H9 (cell line): ENCODE results near the gene MGAT4B. TPM values are rescaled to one million over a fixed set of nuclear protein-coding genes. Genes with fewer than 3 reads are reported as not detected.

Experiments
- DNase-seq: peaks from one replicate; pipeline ENCODE4 v3.0.0-alpha.2; 2017
- H2AFZ ChIP-seq: one replicate; pipeline ENCODE4 v1.6.1; 2013; ENCODE audit warnings: mild to moderate bottlenecking, low read length, control low read depth, moderate library complexity
- H2AK5ac ChIP-seq: 2 replicates; pipeline ENCODE4 v1.6.1; 2013; ENCODE audit warnings: low read length, control low read depth, mixed read lengths; ENCODE audit not compliant: insufficient read length
- H2BK120ac ChIP-seq: one replicate; pipeline ENCODE4 v1.6.1; 2013; ENCODE audit warnings: low read depth, mild to moderate bottlenecking, low read length, control low read depth, inconsistent platforms; ENCODE audit not compliant: poor library complexity, severe bottlenecking
- H2BK12ac ChIP-seq: 2 replicates; pipeline ENCODE4 v1.6.1; 2013; ENCODE audit warnings: low read length, control low read depth, mixed read lengths, low read depth; ENCODE audit not compliant: insufficient read length
- H2BK15ac ChIP-seq: 2 replicates; pipeline ENCODE4 v1.6.1; 2013; ENCODE audit warnings: low read depth, low read length, control low read depth
- H2BK20ac ChIP-seq: one replicate; pipeline ENCODE4 v1.6.1; 2013; ENCODE audit warnings: low read depth, mild to moderate bottlenecking, low read length, control low read depth, inconsistent platforms; ENCODE audit not compliant: poor library complexity, severe bottlenecking
- H2BK5ac ChIP-seq: 2 replicates; pipeline ENCODE4 v1.6.1; 2013; ENCODE audit warnings: low read length, control low read depth, mixed read lengths; ENCODE audit not compliant: insufficient read length
- H3K14ac ChIP-seq: 2 replicates; pipeline ENCODE4 v1.6.1; 2013; ENCODE audit warnings: low read length, control low read depth; ENCODE audit not compliant: insufficient read depth
- H3K18ac ChIP-seq: 2 replicates; pipeline ENCODE4 v1.6.1; 2013; ENCODE audit warnings: low read depth, mild to moderate bottlenecking, mixed read lengths, low read length, control low read depth; ENCODE audit not compliant: insufficient read length
- H3K23ac ChIP-seq: 2 replicates; pipeline ENCODE4 v1.6.1; 2013; ENCODE audit warnings: low read length, control low read depth, mixed read lengths, low read depth; ENCODE audit not compliant: insufficient read length
- H3K23me2 ChIP-seq: 2 replicates; pipeline ENCODE4 v1.6.1; 2013; ENCODE audit warnings: low read depth, mild to moderate bottlenecking, mixed read lengths, low read length, control low read depth; ENCODE audit not compliant: insufficient read length, poor library complexity, severe bottlenecking
- H3K27ac ChIP-seq: 2 replicates; pipeline ENCODE4 v1.5.1; 2013; ENCODE audit warnings: low read length, control low read depth, mixed read lengths, low read depth; ENCODE audit not compliant: insufficient read length
- H3K27me3 ChIP-seq: 2 replicates; pipeline ENCODE4 v1.6.1; 2013; ENCODE audit warnings: low read length, control low read depth, inconsistent platforms; ENCODE audit not compliant: insufficient read depth
- H3K4ac ChIP-seq: 2 replicates; pipeline ENCODE4 v1.6.1; 2013; ENCODE audit warnings: low read depth, mild to moderate bottlenecking, control low read depth, inconsistent platforms, low read length, moderate library complexity
- H3K4me1 ChIP-seq: 2 replicates; pipeline ENCODE4 v1.6.1; 2013; ENCODE audit warnings: low read length, control low read depth, inconsistent platforms; ENCODE audit not compliant: insufficient read depth
- H3K4me2 ChIP-seq: 2 replicates; pipeline ENCODE4 v1.6.1; 2013; ENCODE audit warnings: low read length, control low read depth, mixed read lengths; ENCODE audit not compliant: insufficient read length, insufficient read depth
- H3K56ac ChIP-seq: 2 replicates; pipeline ENCODE4 v1.6.1; 2013; ENCODE audit warnings: low read depth, mild to moderate bottlenecking, mixed read lengths, low read length, control low read depth; ENCODE audit not compliant: insufficient read length
- H3K79me1 ChIP-seq: 2 replicates; pipeline ENCODE4 v1.6.1; 2013; ENCODE audit warnings: low read depth, mild to moderate bottlenecking, moderate library complexity, low read length, control low read depth, inconsistent platforms; ENCODE audit not compliant: insufficient read depth, poor library complexity, severe bottlenecking
- H3K79me2 ChIP-seq: 2 replicates; pipeline ENCODE4 v1.6.1; 2013; ENCODE audit warnings: low read length, control low read depth, inconsistent platforms; ENCODE audit not compliant: insufficient read depth
- H3K9ac ChIP-seq: 2 replicates; pipeline ENCODE4 v1.6.1; 2013; ENCODE audit warnings: low read length, control low read depth, mixed read lengths; ENCODE audit not compliant: insufficient read length; ENCODE audit errors: extremely low read depth
- H3K9me3 ChIP-seq: one replicate; pipeline ENCODE4 v1.6.1; 2013; ENCODE audit warnings: low read depth, low read length, inconsistent platforms; ENCODE audit not compliant: control insufficient read depth
- H3T11ph ChIP-seq: one replicate; pipeline ENCODE4 v1.6.1; 2013; ENCODE audit warnings: mild to moderate bottlenecking, low read length, control low read depth, inconsistent platforms
- H4K20me1 ChIP-seq: one replicate; pipeline ENCODE4 v1.6.1; 2013; ENCODE audit not compliant: control insufficient read depth, insufficient read length, insufficient read depth
- H4K5ac ChIP-seq: 2 replicates; pipeline ENCODE4 v1.6.1; 2013; ENCODE audit warnings: low read depth, mild to moderate bottlenecking, mixed read lengths, low read length, control low read depth; ENCODE audit not compliant: insufficient read length
- H4K8ac ChIP-seq: replicated peaks from 2 replicates; pipeline ENCODE4 v1.6.1; 2013; ENCODE audit warnings: low read length, control low read depth, mixed read lengths, low read depth; ENCODE audit not compliant: insufficient read length
- H4K91ac ChIP-seq: 2 replicates; pipeline ENCODE4 v1.6.1; 2013; ENCODE audit warnings: low read depth, mild to moderate bottlenecking, moderate library complexity, mixed read lengths, low read length, control low read depth; ENCODE audit not compliant: insufficient read length
- H3K27ac Mint-ChIP-seq, 3 experiments: 2 replicates in 2 of 3; 3 replicates in 1 of 3; pipeline ENCODE4 v1.8.0; 2020 to 2021; ENCODE audit warnings: mixed read lengths in 3 of 3, mild to moderate bottlenecking in 1 of 3, moderate library complexity in 1 of 3
- H3K27me3 Mint-ChIP-seq: 2 replicates; pipeline ENCODE4 v1.8.0; 2021; ENCODE audit warnings: low read depth, mild to moderate bottlenecking, moderate library complexity, mixed read lengths
- H3K36me3 Mint-ChIP-seq, 3 experiments: 2 replicates in 2 of 3; 3 replicates in 1 of 3; pipeline ENCODE4 v1.8.0; 2020 to 2021; ENCODE audit warnings: low read depth in 3 of 3, mixed read lengths in 3 of 3; ENCODE audit not compliant: insufficient read depth in 1 of 3
- H3K4me1 Mint-ChIP-seq, 2 experiments: 2 replicates each; pipeline ENCODE4 v1.8.0; 2020; ENCODE audit warnings: mixed read lengths in 2 of 2
- H3K4me3 Mint-ChIP-seq, 2 experiments: 2 replicates in 1 of 2; 3 replicates in 1 of 2; pipeline ENCODE4 v1.8.0; 2020 to 2021; ENCODE audit warnings: mild to moderate bottlenecking in 2 of 2, mixed read lengths in 2 of 2, moderate library complexity in 1 of 2
- H3K9me3 Mint-ChIP-seq, 2 experiments: 2 replicates in 1 of 2; 3 replicates in 1 of 2; pipeline ENCODE4 v1.8.0; 2020; ENCODE audit warnings: mild to moderate bottlenecking in 2 of 2, mixed read lengths in 2 of 2, moderate library complexity in 1 of 2
- WGBS: extraction: QIAGEN DNeasy Blood & Tissue Kit; methylation state at CpG from one replicate; pipeline ENCODE4 v1.1.7; 2013; ENCODE audit warnings: missing lambda C conversion rate, low lambda C conversion rate, mixed read lengths; ENCODE audit not compliant: insufficient read length; ENCODE audit errors: extremely low coverage; 5-methylcytosine and 5-hydroxymethylcytosine counted together
- total RNA-seq: library from RNA; stranded (reverse); gene quantifications from 2 replicates; pipeline ENCODE4 v1.2.1, GENCODE V29; 2021
- TF ChIP-seq, protein P1 (sequence below): fragments of 200-600 bp; sonication (generic); conservative IDR thresholded peaks from 3 replicates; pipeline ENCODE4 v1.8.0; 2021; ENCODE audit warnings: antibody characterized with exemption, mild to moderate bottlenecking

Gene MGAT4B
- total RNA-seq, 1 experiment from 2014 or later, result 147 TPM

DNA sequence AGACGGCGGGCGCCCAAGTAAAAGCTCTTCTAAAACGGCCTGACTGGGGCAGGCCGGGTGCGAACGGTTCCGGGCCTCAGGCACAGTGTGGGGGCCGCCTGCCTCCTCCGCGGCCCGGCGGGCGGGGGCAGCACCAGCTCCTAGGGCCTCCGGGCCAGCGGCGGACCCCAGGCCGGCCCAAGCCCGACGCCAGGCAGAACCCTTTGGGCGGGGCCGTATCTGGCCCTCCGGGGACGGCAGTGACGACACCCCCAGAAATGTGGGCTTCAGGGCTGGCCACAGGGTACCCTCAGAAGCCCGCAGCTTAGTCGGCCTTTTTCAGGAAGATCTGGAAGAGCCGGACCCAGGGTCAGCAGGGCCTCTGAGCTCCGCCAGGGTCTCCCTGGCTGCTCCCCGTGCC lies 8.9 kb downstream of the MGAT4B start:
- no peaks in the 10 kb centered on the region for H3K4me1 ChIP-seq
- H3K27ac ChIP-seq, result no peak overlapping the region
- H3K79me2 ChIP-seq, result no peaks in the 10 kb centered on the region
- H3K27ac Mint-ChIP-seq, result no peak overlapping the region
- H3K18ac ChIP-seq, result no peak overlapping the region
- no peak overlapping the region for H4K8ac ChIP-seq
- H3K27me3 ChIP-seq, result no peaks in the 10 kb centered on the region
- no peak overlapping the region for H3K56ac ChIP-seq
- H3K9me3 ChIP-seq, result no peaks in the 10 kb centered on the region
- no peaks in the 10 kb centered on the region for H4K20me1 ChIP-seq
- H3K4me1 Mint-ChIP-seq, result peaks cover 23 to 33% of the 10 kb centered on the region in 2 experiments
- no peak for DNase-seq
- H3K23me2 ChIP-seq, result peaks cover 3% of the 10 kb centered on the region
- no CpG with 5 or more reads among the region's 30 CpGs for WGBS
- TF ChIP-seq, protein P1, sequence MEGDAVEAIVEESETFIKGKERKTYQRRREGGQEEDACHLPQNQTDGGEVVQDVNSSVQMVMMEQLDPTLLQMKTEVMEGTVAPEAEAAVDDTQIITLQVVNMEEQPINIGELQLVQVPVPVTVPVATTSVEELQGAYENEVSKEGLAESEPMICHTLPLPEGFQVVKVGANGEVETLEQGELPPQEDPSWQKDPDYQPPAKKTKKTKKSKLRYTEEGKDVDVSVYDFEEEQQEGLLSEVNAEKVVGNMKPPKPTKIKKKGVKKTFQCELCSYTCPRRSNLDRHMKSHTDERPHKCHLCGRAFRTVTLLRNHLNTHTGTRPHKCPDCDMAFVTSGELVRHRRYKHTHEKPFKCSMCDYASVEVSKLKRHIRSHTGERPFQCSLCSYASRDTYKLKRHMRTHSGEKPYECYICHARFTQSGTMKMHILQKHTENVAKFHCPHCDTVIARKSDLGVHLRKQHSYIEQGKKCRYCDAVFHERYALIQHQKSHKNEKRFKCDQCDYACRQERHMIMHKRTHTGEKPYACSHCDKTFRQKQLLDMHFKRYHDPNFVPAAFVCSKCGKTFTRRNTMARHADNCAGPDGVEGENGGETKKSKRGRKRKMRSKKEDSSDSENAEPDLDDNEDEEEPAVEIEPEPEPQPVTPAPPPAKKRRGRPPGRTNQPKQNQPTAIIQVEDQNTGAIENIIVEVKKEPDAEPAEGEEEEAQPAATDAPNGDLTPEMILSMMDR, result no peak
- H3K9ac ChIP-seq, result no peak overlapping the region
- no peak overlapping the region for H3K14ac ChIP-seq
- H3K79me1 ChIP-seq, result no peaks in the 10 kb centered on the region
- peak overlapping the region in 1 of 2 experiments; percentile 40; a peak in 1 of 5 replicates for H3K4me3 Mint-ChIP-seq
- H4K5ac ChIP-seq, result no peak overlapping the region
- no peak overlapping the region for H3T11ph ChIP-seq
- no peak overlapping the region for H2BK15ac ChIP-seq
- peaks cover 21 to 42% (median 35%) of the 10 kb centered on the region in 3 experiments; a peak in 6 of 7 replicates for H3K36me3 Mint-ChIP-seq
- H2BK12ac ChIP-seq, result no peak overlapping the region
- no peak overlapping the region for H2BK120ac ChIP-seq
- no peak overlapping the region for H4K91ac ChIP-seq
- H3K27me3 Mint-ChIP-seq, result peaks cover 7% of the 10 kb centered on the region
- no peak overlapping the region for H3K23ac ChIP-seq
- no peaks in the 10 kb centered on the region for H3K9me3 Mint-ChIP-seq
- H3K4me2 ChIP-seq, result no peak overlapping the region
- H2AK5ac ChIP-seq, result no peak overlapping the region
- H2BK20ac ChIP-seq, result no peak overlapping the region
- H2AFZ ChIP-seq, result no peak overlapping the region
- H2BK5ac ChIP-seq, result no peak overlapping the region
- H3K4ac ChIP-seq, result no peak overlapping the region
